Fibroblast of lung (primary cell): Measurements from ENCODE around the gene KCND2. TPM values are rescaled to one million over a fixed set of nuclear protein-coding genes. Genes with fewer than 3 reads are reported as not detected.

ENCODE experiments used
- DNase-seq, 2 donors: peaks; one replicate each; pipeline versions ENCODE4 v3.0.0 to v3.0.0-alpha.2; 2010; ENCODE audit warnings: low read depth in 2 of 2
- H2AFZ ChIP-seq: 2 replicates; pipeline ENCODE4 v1.5.1; 2012; ENCODE audit warnings: low read length, control low read depth, inconsistent platforms
- H3K27ac ChIP-seq: 2 replicates; pipeline ENCODE4 v1.5.1; 2011; ENCODE audit warnings: low read length, control low read depth; ENCODE audit not compliant: insufficient read depth
- H3K27me3 ChIP-seq: 2 replicates; pipeline ENCODE4 v1.5.1; 2011; ENCODE audit warnings: mild to moderate bottlenecking, low read length; ENCODE audit not compliant: control insufficient read depth, insufficient read depth
- H3K36me3 ChIP-seq: 2 replicates; pipeline ENCODE4 v1.5.1; 2011; ENCODE audit warnings: low read length; ENCODE audit not compliant: control insufficient read depth, insufficient read depth
- H3K4me1 ChIP-seq: 2 replicates; pipeline ENCODE4 v1.5.1; 2011; ENCODE audit warnings: low read length; ENCODE audit not compliant: control insufficient read depth, insufficient read depth; ENCODE audit errors: extremely low read depth
- H3K4me2 ChIP-seq: 2 replicates; pipeline ENCODE4 v1.5.1; 2011; ENCODE audit warnings: low read length, control low read depth; ENCODE audit not compliant: insufficient read depth; ENCODE audit errors: extremely low read depth
- H3K4me3 ChIP-seq, 4 experiments: fragments of 200-600 bp in 1 of 4; sonication (generic) in 1 of 4; replicated peaks in 1 of 4; 2 replicates each; pipeline ENCODE4 v1.5.1; 2011 to 2016; ENCODE audit warnings: low read length in 4 of 4, low read depth in 3 of 4, mild to moderate bottlenecking in 3 of 4, control low read depth in 2 of 4, inconsistent platforms in 1 of 4, mixed read lengths in 1 of 4; ENCODE audit not compliant: insufficient read depth in 1 of 4; ENCODE audit errors: control extremely low read depth in 1 of 4
- H3K79me2 ChIP-seq: 2 replicates; pipeline ENCODE4 v1.5.1; 2012; ENCODE audit warnings: mild to moderate bottlenecking, low read length, inconsistent platforms; ENCODE audit not compliant: control insufficient read depth, insufficient read depth
- H3K9ac ChIP-seq: 2 replicates; pipeline ENCODE4 v1.5.1; 2011; ENCODE audit warnings: mild to moderate bottlenecking, low read length, control low read depth; ENCODE audit not compliant: insufficient read depth
- H3K9me3 ChIP-seq: 2 replicates; pipeline ENCODE4 v1.5.1; 2012; ENCODE audit warnings: low read depth, low read length; ENCODE audit not compliant: control insufficient read depth, insufficient read depth
- H4K20me1 ChIP-seq: 2 replicates; pipeline ENCODE4 v1.5.1; 2011; ENCODE audit warnings: low read length; ENCODE audit not compliant: control insufficient read depth, insufficient read depth; ENCODE audit errors: extremely low read depth
- CTCF ChIP-seq, 2 donors: IDR thresholded peaks in 1 of 2; conservative IDR thresholded peaks in 1 of 2; 1 replicate in 1 of 2; 2 replicates in 1 of 2; pipeline ENCODE4 v1.5.1; 2011 to 2012; ENCODE audit warnings: low read length in 2 of 2, control low read depth in 1 of 2, inconsistent platforms in 1 of 2, low read depth in 1 of 2, mild to moderate bottlenecking in 1 of 2
- EZH2 ChIP-seq: IDR thresholded peaks from 2 replicates; pipeline ENCODE4 v1.5.1; 2012; ENCODE audit warnings: low read length, control low read depth, mild to moderate bottlenecking; ENCODE audit errors: missing control alignments
- polyA plus RNA-seq, 2 donors: library from polyadenylated mRNA; depleted of rRNA in 1 of 2; stranded (reverse) in 1 of 2; unstranded in 1 of 2; fragments of >200 nt; gene quantifications; 2 replicates each; pipeline ENCODE4 v1.2.1, GENCODE V29; 2011 to 2012; ENCODE audit warnings: missing spikeins in 1 of 2
- total RNA-seq: library from RNA; depleted of rRNA; stranded (reverse); fragments of >200 nt; gene quantifications from 2 replicates; pipeline ENCODE4 v1.2.1, GENCODE V29; 2014

The KCND2 gene
- total and polyA plus RNA-seq, 2 donors (not counting 1 experiment from before 2014, with no cell fraction given), result 2.1 to 6.1 TPM

- Histone ChIP-seq H3K4me3 (no peak overlapping the region), H3K27me3 (no peaks in the 10 kb centered on the region), H4K20me1 (no peaks in the 10 kb centered on the region), H3K27ac (no peak overlapping the region), H3K36me3 (no peaks in the 10 kb centered on the region), H2AFZ (no peak overlapping the region), H3K9ac (no peak overlapping the region), H3K9me3 (no peaks in the 10 kb centered on the region), H3K4me2 (no peak overlapping the region), H3K4me1 (no peaks in the 10 kb centered on the region), H3K79me2 (no peaks in the 10 kb centered on the region)
- no peak for DNase-seq
- no peak for TF ChIP-seq EZH2
- TF ChIP-seq CTCF (conservative IDR thresholded peaks at IDR 0.05 in 1 of 2, IDR thresholded peaks at IDR 0.05 in 1 of 2; ENCODE audit: low read depth in 1 of 2, low read length in 2 of 2), result no peak
Observed at GRCh38 chr7:120442838-120443237, 169.9 kb downstream of the KCND2 start.

GRCh38 chr7:120444650-120445049, 171.7 kb downstream of the KCND2 start:
- no peak for DNase-seq

GRCh38 chr7:120445276-120445675, 172.3 kb downstream of the KCND2 start:
- TF ChIP-seq EZH2, result no peak
- no peak for TF ChIP-seq CTCF (conservative IDR thresholded peaks at IDR 0.05 in 1 of 2, IDR thresholded peaks at IDR 0.05 in 1 of 2; ENCODE audit: low read depth in 1 of 2, low read length in 2 of 2)
- H4K20me1 ChIP-seq, result no peaks in the 10 kb centered on the region
- H3K4me3 ChIP-seq, result no peak overlapping the region
- no peaks in the 10 kb centered on the region for H3K4me1 ChIP-seq
- no peak overlapping the region for H3K27ac ChIP-seq
- H3K4me2 ChIP-seq, result no peak overlapping the region
- no peak for DNase-seq
- no peak overlapping the region for H2AFZ ChIP-seq
- no peaks in the 10 kb centered on the region for H3K27me3 ChIP-seq
- no peaks in the 10 kb centered on the region for H3K9me3 ChIP-seq
- no peaks in the 10 kb centered on the region for H3K36me3 ChIP-seq
- H3K79me2 ChIP-seq, result no peaks in the 10 kb centered on the region
- no peak overlapping the region for H3K9ac ChIP-seq

More at GRCh38 chr7:120444650-120445049, 171.7 kb downstream of the KCND2 start:
- H3K27ac ChIP-seq, result no peak overlapping the region
- H4K20me1 ChIP-seq, result no peaks in the 10 kb centered on the region
- H3K9me3 ChIP-seq, result no peaks in the 10 kb centered on the region
- no peak overlapping the region for H3K4me3 ChIP-seq
- no peak overlapping the region for H3K9ac ChIP-seq
- no peaks in the 10 kb centered on the region for H3K27me3 ChIP-seq
- no peaks in the 10 kb centered on the region for H3K36me3 ChIP-seq
- TF ChIP-seq CTCF (conservative IDR thresholded peaks at IDR 0.05 in 1 of 2, IDR thresholded peaks at IDR 0.05 in 1 of 2; ENCODE audit: low read depth in 1 of 2, low read length in 2 of 2) (no peak), EZH2 (no peak)
- H3K4me2 ChIP-seq, result no peak overlapping the region
- H3K4me1 ChIP-seq, result no peaks in the 10 kb centered on the region
- no peaks in the 10 kb centered on the region for H3K79me2 ChIP-seq
- H2AFZ ChIP-seq, result no peak overlapping the region
